Measurements from ENCODE around the gene TMEM11.
"Not testable (repeated sequence)": the region's sequence is repeated elsewhere in the genome, so short reads cannot be mapped to it uniquely, and the experiment has no call there.

DNA sequence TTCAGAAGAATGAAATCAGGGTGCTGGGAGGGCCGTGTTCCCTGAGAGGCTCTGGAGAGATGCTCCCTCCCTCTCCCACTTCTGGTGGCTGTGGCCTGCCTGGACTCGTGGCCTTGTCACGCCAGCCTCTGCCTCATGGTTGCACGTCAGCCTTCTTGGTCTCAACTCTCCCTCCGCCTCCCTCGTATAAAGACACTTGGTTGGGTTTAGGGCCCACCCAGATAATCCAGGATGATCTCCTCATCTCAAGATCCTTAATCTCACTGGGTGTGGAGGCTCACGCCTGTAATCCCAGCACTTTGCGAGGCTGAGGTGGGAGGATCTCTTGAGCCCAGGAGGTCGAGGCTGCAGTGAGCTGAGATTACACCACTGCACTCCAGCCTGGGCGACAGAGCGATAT is 13.3 kb upstream of the TMEM11 start:
- not testable (repeated sequence) for TF ChIP-seq CTCF, POLR2A (IDR thresholded peaks at IDR 0.05)
